HCT116 (cell line): Measurements from ENCODE around the gene CDKL5. TPM values are rescaled to one million over a fixed set of nuclear protein-coding genes. Genes with fewer than 3 reads are reported as not detected.

Experiments used
- ATAC-seq: fragments of 200-7000 bp; cut with Tn5 transposase; 2 replicates; pipeline ENCODE4 v1.9.1; 2020; ENCODE audit warnings: mild to moderate bottlenecking, moderate library complexity
- BruUV-seq: library from RNA; stranded (reverse); fragments of 400-500 nt; replicated peaks from 2 replicates; lab custom pipeline; 2021; lab: Mats Ljungman, UMichigan
- CTCF ChIA-PET: fragments of 300-600 bp; sonication (Branson Sonifier 250); formaldehyde crosslinking; loops from one replicate; lab custom pipeline; 2021; ENCODE audit warnings: antibody characterized with exemption; lab: Charles Lee
- POLR2A ChIA-PET: fragments of 300-600, 350-600 bp; sonication (Branson Sonifier 250); formaldehyde crosslinking; loops from one replicate; lab custom pipeline; 2021; ENCODE audit warnings: antibody characterized with exemption; lab: Charles Lee
- RAD21 ChIA-PET, 2 experiments: fragments of 300-600 bp; sonication (Branson Sonifier 250); formaldehyde crosslinking; loops; one replicate each; lab custom pipeline; 2023; ENCODE audit warnings: low total read pairs in 2 of 2; ENCODE audit not compliant: uncharacterized antibody in 2 of 2, unreplicated experiment in 2 of 2, low non-redundant PET in 1 of 2; lab: Charles Lee
- DNase-seq: peaks from one replicate; pipeline ENCODE4 v3.0.0-alpha.2; 2010; ENCODE audit warnings: low read depth, low spot score
- H2AFZ ChIP-seq: fragments of 200-600 bp; shearing (Covaris generic), sonication (generic); 2 replicates; pipeline ENCODE4 v1.6.1; 2017; ENCODE audit warnings: low read depth, mixed run types, mixed read lengths, antibody characterized with exemption, low read length; ENCODE audit not compliant: poor library complexity, severe bottlenecking
- H3K27ac ChIP-seq: 2 replicates; pipeline ENCODE4 v1.5.1; 2012; ENCODE audit warnings: low read depth, low read length
- H3K27me3 ChIP-seq: fragments of 200-600 bp; sonication (generic); 2 replicates; pipeline ENCODE4 v1.6.1; 2016; ENCODE audit warnings: mixed run types, low read length, mixed read lengths; ENCODE audit not compliant: insufficient read depth
- H3K36me3 ChIP-seq, 2 experiments: fragments of 200-500 bp in 1 of 2; fragments of 200-600 bp in 1 of 2; sonication (Bioruptor generic) in 1 of 2; sonication (generic) in 1 of 2; 2 replicates each; pipeline versions ENCODE4 v1.5.1 to v1.6.1; 2014 to 2016; ENCODE audit warnings: low read length in 2 of 2, inconsistent platforms in 1 of 2, mixed read lengths in 1 of 2, mixed run types in 1 of 2; ENCODE audit not compliant: insufficient read depth in 2 of 2, control insufficient read depth in 1 of 2
- H3K4me1 ChIP-seq, 2 experiments: fragments of 200-600 bp in 1 of 2; sonication (generic) in 1 of 2; 2 replicates each; pipeline versions ENCODE4 v1.5.1 to v1.6.1; 2012 to 2017; ENCODE audit warnings: low read length in 2 of 2, inconsistent platforms in 1 of 2, mild to moderate bottlenecking in 1 of 2, mixed read lengths in 1 of 2, mixed run types in 1 of 2, moderate library complexity in 1 of 2; ENCODE audit not compliant: insufficient read depth in 2 of 2, control insufficient read depth in 1 of 2
- H3K4me2 ChIP-seq: fragments of 200-600 bp; sonication (generic); 2 replicates; pipeline ENCODE4 v1.6.1; 2017; ENCODE audit warnings: mixed run types, low read length, mixed read lengths
- H3K4me3 ChIP-seq, 2 experiments: fragments of 200-600 bp in 1 of 2; sonication (generic) in 1 of 2; replicated peaks in 1 of 2; 2 replicates each; pipeline ENCODE4 v1.5.1; 2011 to 2016; ENCODE audit warnings: low read length in 2 of 2, control low read depth in 1 of 2, low read depth in 1 of 2, mild to moderate bottlenecking in 1 of 2, mixed read lengths in 1 of 2, mixed run types in 1 of 2
- H3K79me2 ChIP-seq: fragments of 200-600 bp; sonication (generic); 2 replicates; pipeline ENCODE4 v1.6.1; 2017; ENCODE audit warnings: mild to moderate bottlenecking, mixed run types, low read length, moderate library complexity, mixed read lengths; ENCODE audit not compliant: insufficient read depth
- H3K9ac ChIP-seq: fragments of 200-600 bp; sonication (generic); 2 replicates; pipeline ENCODE4 v1.6.1; 2016; ENCODE audit warnings: low read length, mixed read lengths
- H3K9me2 ChIP-seq: fragments of 200-600 bp; sonication (generic), shearing (Covaris generic); 2 replicates; pipeline ENCODE4 v1.6.1; 2017; ENCODE audit warnings: mixed run types, mild to moderate bottlenecking, moderate library complexity; ENCODE audit not compliant: insufficient read depth
- H3K9me3 ChIP-seq, 2 experiments: fragments of 200-500 bp in 1 of 2; fragments of 200-600 bp in 1 of 2; sonication (Bioruptor generic) in 1 of 2; sonication (generic) in 1 of 2; 2 replicates each; pipeline ENCODE4 v1.6.1; 2014 to 2017; ENCODE audit warnings: low read length in 2 of 2, mixed read lengths in 2 of 2, inconsistent platforms in 1 of 2, low read depth in 1 of 2, mild to moderate bottlenecking in 1 of 2, mixed run types in 1 of 2, moderate library complexity in 1 of 2; ENCODE audit not compliant: control insufficient read depth in 1 of 2, insufficient read depth in 1 of 2
- H4K20me1 ChIP-seq: fragments of 200-600 bp; sonication (generic), shearing (Covaris generic); 2 replicates; pipeline ENCODE4 v1.6.1; 2017; ENCODE audit warnings: mixed run types, mild to moderate bottlenecking, moderate library complexity; ENCODE audit not compliant: insufficient read depth
- CEBPB ChIP-seq: IDR thresholded peaks from 2 replicates; pipeline ENCODE4 v1.6.1; 2012; ENCODE audit warnings: low read depth
- FOSL1 ChIP-seq: IDR thresholded peaks from 2 replicates; pipeline ENCODE4 v1.6.1; 2012; ENCODE audit warnings: low read depth
- RAD21 ChIP-seq: IDR thresholded peaks from 2 replicates; pipeline ENCODE4 v1.6.1; 2012; ENCODE audit warnings: low read depth, mild to moderate bottlenecking
- SP1 ChIP-seq: IDR thresholded peaks from 2 replicates; pipeline ENCODE4 v1.6.1; 2012; ENCODE audit warnings: low read depth
- TCF7L2 ChIP-seq: IDR thresholded peaks from 2 replicates; pipeline ENCODE4 v1.7.0; 2011; ENCODE audit warnings: borderline replicate concordance, inconsistent platforms; ENCODE audit not compliant: insufficient read depth, insufficient read length; ENCODE audit errors: extremely low read depth
- YY1 ChIP-seq: IDR thresholded peaks from 2 replicates; pipeline ENCODE4 v1.6.1; 2011; ENCODE audit warnings: low read length, low read depth, moderate library complexity, mild to moderate bottlenecking; ENCODE audit not compliant: insufficient replicate concordance; ENCODE audit errors: extremely low read depth
- ZFX ChIP-seq: fragments of 450-650 bp; IDR thresholded peaks from 2 replicates; pipeline ENCODE4 v1.6.1; 2017
- ZNF274 ChIP-seq: fragments of 200-500 bp; sonication (Bioruptor generic); IDR thresholded peaks from 2 replicates; pipeline ENCODE4 v1.6.1; 2014; ENCODE audit warnings: mild to moderate bottlenecking, low read depth, low read length, inconsistent platforms
- intact Hi-C: fragments of 100-400 bp; cut with micrococcal nuclease; formaldehyde crosslinking; loops from 2 replicates; pipeline ENCODE4 v1.10.0; 2022
- total RNA-seq: library from RNA; stranded (reverse); gene quantifications from one replicate; pipeline ENCODE4 v1.2.1, GENCODE V29; 2021; ENCODE audit not compliant: unreplicated experiment
- TF ChIP-seq, protein P1 (sequence below): IDR thresholded peaks from 2 replicates; pipeline ENCODE4 v1.6.1; 2011; ENCODE audit warnings: mild to moderate bottlenecking, low read length, moderate library complexity; ENCODE audit not compliant: insufficient replicate concordance; ENCODE audit errors: extremely low read depth
- TF ChIP-seq, protein P2 (sequence below): IDR thresholded peaks from 2 replicates; pipeline ENCODE4 v1.6.1; 2012; ENCODE audit warnings: low read depth
- TF ChIP-seq, protein P3 (sequence below), 3 experiments: fragments of 200-600 bp in 1 of 3; sonication (generic) in 1 of 3; IDR thresholded peaks in 2 of 3; conservative IDR thresholded peaks in 1 of 3; 2 replicates each; pipeline ENCODE4 v1.5.1; 2012 to 2017; ENCODE audit warnings: low read depth in 2 of 3, low read length in 2 of 3, antibody characterized with exemption in 1 of 3, borderline replicate concordance in 1 of 3, control low read depth in 1 of 3, mild to moderate bottlenecking in 1 of 3, mixed read lengths in 1 of 3, mixed run types in 1 of 3, moderate library complexity in 1 of 3; ENCODE audit not compliant: insufficient read depth in 1 of 3

Gene CDKL5
- total RNA-seq, 1 experiment from 2014 or later, result 2.5 TPM

DNA sequence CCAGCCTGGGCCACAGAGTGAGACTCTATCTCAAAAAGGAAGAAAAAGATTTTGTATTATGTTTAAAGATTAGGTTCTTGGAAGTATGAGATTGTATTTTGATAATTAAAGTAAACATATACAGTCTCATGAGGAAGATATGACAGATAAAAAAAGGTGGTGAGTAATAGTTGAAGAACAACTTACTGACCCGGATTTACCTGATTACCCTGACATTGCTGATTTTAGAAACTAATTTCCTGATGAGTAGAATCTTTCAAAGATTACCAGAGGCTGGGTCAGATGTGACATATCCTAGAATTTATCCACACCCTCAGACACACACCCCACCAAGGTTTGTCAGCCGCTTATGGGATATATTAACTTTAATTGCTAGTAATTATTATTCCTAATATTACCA lies 9.5 kb downstream of the CDKL5 start:
- H3K79me2 ChIP-seq, result no peaks in the 10 kb centered on the region
- H3K4me2 ChIP-seq, result no peak overlapping the region
- DNase-seq, result no peak
- H4K20me1 ChIP-seq, result no peaks in the 10 kb centered on the region
- no TSS peak for BruUV-seq
- H3K36me3 ChIP-seq, result no peaks in the 10 kb centered on the region
- H3K9me2 ChIP-seq, result no peaks in the 10 kb centered on the region
- TF ChIP-seq, protein P1, sequence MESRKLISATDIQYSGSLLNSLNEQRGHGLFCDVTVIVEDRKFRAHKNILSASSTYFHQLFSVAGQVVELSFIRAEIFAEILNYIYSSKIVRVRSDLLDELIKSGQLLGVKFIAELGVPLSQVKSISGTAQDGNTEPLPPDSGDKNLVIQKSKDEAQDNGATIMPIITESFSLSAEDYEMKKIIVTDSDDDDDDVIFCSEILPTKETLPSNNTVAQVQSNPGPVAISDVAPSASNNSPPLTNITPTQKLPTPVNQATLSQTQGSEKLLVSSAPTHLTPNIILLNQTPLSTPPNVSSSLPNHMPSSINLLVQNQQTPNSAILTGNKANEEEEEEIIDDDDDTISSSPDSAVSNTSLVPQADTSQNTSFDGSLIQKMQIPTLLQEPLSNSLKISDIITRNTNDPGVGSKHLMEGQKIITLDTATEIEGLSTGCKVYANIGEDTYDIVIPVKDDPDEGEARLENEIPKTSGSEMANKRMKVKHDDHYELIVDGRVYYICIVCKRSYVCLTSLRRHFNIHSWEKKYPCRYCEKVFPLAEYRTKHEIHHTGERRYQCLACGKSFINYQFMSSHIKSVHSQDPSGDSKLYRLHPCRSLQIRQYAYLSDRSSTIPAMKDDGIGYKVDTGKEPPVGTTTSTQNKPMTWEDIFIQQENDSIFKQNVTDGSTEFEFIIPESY, result no peak
- TF ChIP-seq SP1 (no peak), RAD21 (no peak), ZFX (no peak), CEBPB (no peak), TCF7L2 (no peak), YY1 (no peak), FOSL1 (no peak), ZNF274 (no peak)
- TF ChIP-seq, protein P2, sequence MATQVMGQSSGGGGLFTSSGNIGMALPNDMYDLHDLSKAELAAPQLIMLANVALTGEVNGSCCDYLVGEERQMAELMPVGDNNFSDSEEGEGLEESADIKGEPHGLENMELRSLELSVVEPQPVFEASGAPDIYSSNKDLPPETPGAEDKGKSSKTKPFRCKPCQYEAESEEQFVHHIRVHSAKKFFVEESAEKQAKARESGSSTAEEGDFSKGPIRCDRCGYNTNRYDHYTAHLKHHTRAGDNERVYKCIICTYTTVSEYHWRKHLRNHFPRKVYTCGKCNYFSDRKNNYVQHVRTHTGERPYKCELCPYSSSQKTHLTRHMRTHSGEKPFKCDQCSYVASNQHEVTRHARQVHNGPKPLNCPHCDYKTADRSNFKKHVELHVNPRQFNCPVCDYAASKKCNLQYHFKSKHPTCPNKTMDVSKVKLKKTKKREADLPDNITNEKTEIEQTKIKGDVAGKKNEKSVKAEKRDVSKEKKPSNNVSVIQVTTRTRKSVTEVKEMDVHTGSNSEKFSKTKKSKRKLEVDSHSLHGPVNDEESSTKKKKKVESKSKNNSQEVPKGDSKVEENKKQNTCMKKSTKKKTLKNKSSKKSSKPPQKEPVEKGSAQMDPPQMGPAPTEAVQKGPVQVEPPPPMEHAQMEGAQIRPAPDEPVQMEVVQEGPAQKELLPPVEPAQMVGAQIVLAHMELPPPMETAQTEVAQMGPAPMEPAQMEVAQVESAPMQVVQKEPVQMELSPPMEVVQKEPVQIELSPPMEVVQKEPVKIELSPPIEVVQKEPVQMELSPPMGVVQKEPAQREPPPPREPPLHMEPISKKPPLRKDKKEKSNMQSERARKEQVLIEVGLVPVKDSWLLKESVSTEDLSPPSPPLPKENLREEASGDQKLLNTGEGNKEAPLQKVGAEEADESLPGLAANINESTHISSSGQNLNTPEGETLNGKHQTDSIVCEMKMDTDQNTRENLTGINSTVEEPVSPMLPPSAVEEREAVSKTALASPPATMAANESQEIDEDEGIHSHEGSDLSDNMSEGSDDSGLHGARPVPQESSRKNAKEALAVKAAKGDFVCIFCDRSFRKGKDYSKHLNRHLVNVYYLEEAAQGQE, result no peak
- TF ChIP-seq, protein P3, sequence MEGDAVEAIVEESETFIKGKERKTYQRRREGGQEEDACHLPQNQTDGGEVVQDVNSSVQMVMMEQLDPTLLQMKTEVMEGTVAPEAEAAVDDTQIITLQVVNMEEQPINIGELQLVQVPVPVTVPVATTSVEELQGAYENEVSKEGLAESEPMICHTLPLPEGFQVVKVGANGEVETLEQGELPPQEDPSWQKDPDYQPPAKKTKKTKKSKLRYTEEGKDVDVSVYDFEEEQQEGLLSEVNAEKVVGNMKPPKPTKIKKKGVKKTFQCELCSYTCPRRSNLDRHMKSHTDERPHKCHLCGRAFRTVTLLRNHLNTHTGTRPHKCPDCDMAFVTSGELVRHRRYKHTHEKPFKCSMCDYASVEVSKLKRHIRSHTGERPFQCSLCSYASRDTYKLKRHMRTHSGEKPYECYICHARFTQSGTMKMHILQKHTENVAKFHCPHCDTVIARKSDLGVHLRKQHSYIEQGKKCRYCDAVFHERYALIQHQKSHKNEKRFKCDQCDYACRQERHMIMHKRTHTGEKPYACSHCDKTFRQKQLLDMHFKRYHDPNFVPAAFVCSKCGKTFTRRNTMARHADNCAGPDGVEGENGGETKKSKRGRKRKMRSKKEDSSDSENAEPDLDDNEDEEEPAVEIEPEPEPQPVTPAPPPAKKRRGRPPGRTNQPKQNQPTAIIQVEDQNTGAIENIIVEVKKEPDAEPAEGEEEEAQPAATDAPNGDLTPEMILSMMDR (IDR thresholded peaks at IDR 0.05 in 2 of 3, conservative IDR thresholded peaks at IDR 0.05 in 1 of 3; ENCODE audit: borderline replicate concordance in 1 of 3, insufficient read depth in 1 of 3, low read depth in 2 of 3, low read length in 2 of 3), result no peak
- no peaks in the 10 kb centered on the region for H3K4me1 ChIP-seq
- H3K9ac ChIP-seq, result no peak overlapping the region
- no peak overlapping the region for H3K4me3 ChIP-seq
- ChIA-PET CTCF (no interaction called here), POLR2A (no interaction called here), RAD21 (no interaction called here)
- no peak for ATAC-seq
- no peaks in the 10 kb centered on the region for H3K27me3 ChIP-seq
- no peaks in the 10 kb centered on the region for H3K9me3 ChIP-seq
- no peak overlapping the region for H2AFZ ChIP-seq
- no peak overlapping the region for H3K27ac ChIP-seq
- intact Hi-C loops, result no loop called here
